Activated CD4-positive, alpha-beta T cell treated with anti-CD3 and anti-CD28 coated beads for 24 hours (primary cell): ENCODE measurements around the gene SPIB.
"Not testable (repeated sequence)": the region's sequence is repeated elsewhere in the genome, so short reads cannot be mapped to it uniquely, and the experiment has no call there.

Experiments
- DNase-seq, 2 donors: peaks; one replicate each; pipeline ENCODE4 v3.0.0-alpha.2; 2020; ENCODE audit warnings: low read depth in 2 of 2

SPIB gene

GRCh38 chr19:50439130-50439529, 20.4 kb downstream of the SPIB start:
- not testable (repeated sequence) for DNase-seq

- no peak for DNase-seq
Measured at GRCh38 chr19:50444059-50444458, 25.3 kb downstream of the SPIB start.

- DNase-seq: no peak
Measured at GRCh38 chr19:50447053-50447452, 28.3 kb downstream of the SPIB start.

- DNase-seq: no peak
Measured at GRCh38 chr19:50447750-50448149, 29.0 kb downstream of the SPIB start.

- DNase-seq: no peak
Measured at GRCh38 chr19:50449236-50449899, 30.6 kb downstream of the SPIB start.

- no peak for DNase-seq
Measured at GRCh38 chr19:50450369-50451222, 31.9 kb downstream of the SPIB start.

GRCh38 chr19:50451223-50451534, 32.4 kb downstream of the SPIB start:
- no peak for DNase-seq

GRCh38 chr19:50453243-50453642, 34.5 kb downstream of the SPIB start:
- no peak for DNase-seq

GRCh38 chr19:50455992-50456391, 37.3 kb downstream of the SPIB start:
- no peak for DNase-seq

- no peak for DNase-seq
Measured at GRCh38 chr19:50457300-50457699, 38.6 kb downstream of the SPIB start.

GRCh38 chr19:50458396-50459066, 39.8 kb downstream of the SPIB start:
- DNase-seq: no peak

GRCh38 chr19:50459067-50459456, 40.3 kb downstream of the SPIB start:
- DNase-seq: no peak

GRCh38 chr19:50459638-50460037, 40.9 kb downstream of the SPIB start:
- no peak for DNase-seq

- no peak for DNase-seq
Measured at GRCh38 chr19:50460161-50460765, 41.5 kb downstream of the SPIB start.

GRCh38 chr19:50461066-50461875, 42.5 kb downstream of the SPIB start:
- DNase-seq: peak; percentile 44 to 55

GRCh38 chr19:50462970-50463369, 44.2 kb downstream of the SPIB start:
- DNase-seq: no peak

GRCh38 chr19:50464348-50464747, 45.6 kb downstream of the SPIB start:
- DNase-seq: no peak

GRCh38 chr19:50465000-50465399, 46.3 kb downstream of the SPIB start:
- no peak for DNase-seq

GRCh38 chr19:50465986-50466705, 47.4 kb downstream of the SPIB start:
- DNase-seq: no peak

- DNase-seq: no peak
Measured at GRCh38 chr19:50466706-50467039, 47.9 kb downstream of the SPIB start.

GRCh38 chr19:50467566-50467965, 48.8 kb downstream of the SPIB start:
- DNase-seq: no peak
